BE2C (cell line): ENCODE data around the gene NOSTRIN.

Experiments used
- DNase-seq: peaks from one replicate; pipeline ENCODE4 v3.0.0-alpha.2; 2020
- H3K27me3 ChIP-seq: fragments of 250-450 bp; sonication (Bioruptor Pico); 2 replicates; pipeline ENCODE4 v1.5.1; 2020; ENCODE audit warnings: mild to moderate bottlenecking
- H3K36me3 ChIP-seq: fragments of 250-450 bp; sonication (Bioruptor Pico); 2 replicates; pipeline ENCODE4 v1.5.1; 2020; ENCODE audit warnings: mild to moderate bottlenecking
- H3K4me1 ChIP-seq: fragments of 250-450 bp; sonication (Bioruptor Pico); 2 replicates; pipeline ENCODE4 v1.5.1; 2020
- H3K4me3 ChIP-seq: 2 replicates; pipeline ENCODE4 v1.5.1; 2011; ENCODE audit warnings: low read depth, low read length
- H3K9me3 ChIP-seq: fragments of 250-450 bp; sonication (Bioruptor Pico); 2 replicates; pipeline ENCODE4 v1.5.1; 2020
- CTCF ChIP-seq: IDR thresholded peaks from 2 replicates; pipeline ENCODE4 v1.5.1; 2012; ENCODE audit warnings: mild to moderate bottlenecking, low read depth, low read length

NOSTRIN gene

GRCh38 chr2:168798888-168799410 lies 3.5 kb upstream of the NOSTRIN start:
- TF ChIP-seq CTCF: no peak

GRCh38 chr2:168801471-168801870 lies 966 bp upstream of the NOSTRIN start:
- no peak overlapping the region for H3K4me3 ChIP-seq
- no peaks in the 10 kb centered on the region for H3K9me3 ChIP-seq
- no peak for TF ChIP-seq CTCF
- no peak for DNase-seq
- no peaks in the 10 kb centered on the region for H3K36me3 ChIP-seq
- no peaks in the 10 kb centered on the region for H3K27me3 ChIP-seq
- H3K4me1 ChIP-seq: no peaks in the 10 kb centered on the region

More at GRCh38 chr2:168798888-168799410, 3.5 kb upstream of the NOSTRIN start:
- Histone ChIP-seq H3K4me3 (no peak overlapping the region), H3K27me3 (no peaks in the 10 kb centered on the region), H3K36me3 (no peaks in the 10 kb centered on the region), H3K4me1 (no peaks in the 10 kb centered on the region), H3K9me3 (no peaks in the 10 kb centered on the region)
- no peak for DNase-seq

DNA sequence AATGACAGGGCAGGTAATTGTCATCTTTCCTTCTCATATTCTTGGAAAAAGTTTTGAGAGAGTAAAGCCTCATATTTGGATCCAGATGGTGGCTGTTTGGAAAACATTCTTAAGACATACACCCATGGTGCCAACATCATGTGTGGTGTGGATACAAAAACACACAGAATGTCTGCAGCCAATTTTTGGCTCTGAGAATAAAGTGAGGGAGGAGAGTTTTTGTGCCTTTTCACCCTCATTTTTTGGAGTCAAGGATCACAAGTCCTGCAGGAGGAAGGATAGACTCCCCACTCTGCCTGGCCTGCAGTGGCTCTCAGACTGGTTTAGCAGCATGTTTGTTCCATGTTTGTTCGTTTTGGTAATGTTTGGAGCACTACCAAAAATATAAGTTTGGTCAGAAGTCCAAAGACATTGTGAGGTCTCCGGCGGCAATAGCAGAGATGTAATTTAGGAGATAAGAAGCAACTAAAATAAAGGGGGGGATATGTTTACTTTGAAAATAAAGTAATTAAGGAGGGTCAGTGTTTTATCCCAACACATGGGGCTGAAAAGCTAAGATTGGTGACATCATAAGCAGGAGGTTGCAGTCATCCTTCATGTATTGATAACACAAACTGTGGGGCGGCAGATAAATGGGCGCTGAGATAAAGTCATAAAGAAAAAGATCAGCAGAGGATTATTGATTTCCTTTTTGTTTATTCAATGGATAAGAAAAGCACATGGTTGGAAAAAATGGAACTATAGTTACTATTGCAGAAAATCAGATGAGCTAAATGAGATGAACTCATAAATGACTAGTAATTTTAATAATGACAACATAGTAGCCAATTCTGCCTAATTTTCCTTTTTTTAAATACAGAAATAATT lies 655 bp downstream of the NOSTRIN start:
- H3K27me3 ChIP-seq: no peaks in the 10 kb centered on the region
- DNase-seq: no peak

GRCh38 chr2:168804214-168804613 lies 1.8 kb downstream of the NOSTRIN start:
- no peak for DNase-seq
- Histone ChIP-seq H3K27me3 (no peaks in the 10 kb centered on the region), H3K36me3 (no peaks in the 10 kb centered on the region), H3K4me3 (no peak overlapping the region), H3K9me3 (no peaks in the 10 kb centered on the region), H3K4me1 (no peaks in the 10 kb centered on the region)
- no peak for TF ChIP-seq CTCF

More for the DNA sequence above, 655 bp downstream of the NOSTRIN start:
- no peak for TF ChIP-seq CTCF
- Histone ChIP-seq H3K9me3 (no peaks in the 10 kb centered on the region), H3K4me1 (no peaks in the 10 kb centered on the region), H3K4me3 (no peak overlapping the region), H3K36me3 (no peaks in the 10 kb centered on the region)

DNA sequence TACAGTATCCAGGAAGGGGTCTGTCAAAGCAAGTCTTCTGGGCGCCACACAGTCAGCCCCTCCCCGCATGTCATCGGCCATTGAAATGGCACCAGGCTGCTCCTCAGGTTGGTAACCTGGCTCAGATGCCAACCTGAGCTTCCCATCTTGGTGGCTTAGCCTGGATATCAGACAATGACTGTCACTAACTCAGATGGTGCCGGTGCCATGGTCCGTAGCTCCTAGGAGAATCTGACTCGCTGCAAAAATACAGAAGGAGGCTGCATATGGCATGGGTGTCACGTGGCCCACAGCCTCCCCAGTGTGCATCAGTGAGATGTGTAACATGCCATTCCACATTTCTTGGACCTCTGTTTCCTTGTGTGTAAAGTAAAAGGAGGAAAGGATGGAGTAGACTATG lies 3.2 kb downstream of the NOSTRIN start:
- Histone ChIP-seq H3K9me3 (no peaks in the 10 kb centered on the region), H3K27me3 (no peaks in the 10 kb centered on the region), H3K36me3 (no peaks in the 10 kb centered on the region), H3K4me3 (no peak overlapping the region), H3K4me1 (no peaks in the 10 kb centered on the region)
- no peak for DNase-seq
- TF ChIP-seq CTCF: no peak

GRCh38 chr2:168809537-168809936 lies 7.1 kb downstream of the NOSTRIN start:
- no peaks in the 10 kb centered on the region for H3K36me3 ChIP-seq
- H3K4me3 ChIP-seq: no peak overlapping the region
- no peaks in the 10 kb centered on the region for H3K9me3 ChIP-seq
- H3K27me3 ChIP-seq: no peaks in the 10 kb centered on the region
- no peak for DNase-seq
- no peaks in the 10 kb centered on the region for H3K4me1 ChIP-seq
- no peak for TF ChIP-seq CTCF
